ENCODE results near the gene LIN54.
"Not testable (repeated sequence)": the region's sequence is repeated elsewhere in the genome, so short reads cannot be mapped to it uniquely, and the experiment has no call there.

LIN54 gene

GRCh38 chr4:83012687-83013419 is 2.2 kb upstream of the LIN54 start:
- peak; percentile 90 to 95 (median 92) for DNase-seq (ENCODE audit: low read depth in 4 of 4, low spot score in 1 of 4)

GRCh38 chr4:83012200-83012686 is 1.6 kb upstream of the LIN54 start:
- peak in 1 of 4 experiments; percentile 25 for DNase-seq (ENCODE audit: low read depth in 4 of 4, low spot score in 1 of 4)

GRCh38 chr4:83011689-83012199 is 1.1 kb upstream of the LIN54 start:
- DNase-seq (ENCODE audit: low read depth in 4 of 4, low spot score in 1 of 4), result no peak

DNA sequence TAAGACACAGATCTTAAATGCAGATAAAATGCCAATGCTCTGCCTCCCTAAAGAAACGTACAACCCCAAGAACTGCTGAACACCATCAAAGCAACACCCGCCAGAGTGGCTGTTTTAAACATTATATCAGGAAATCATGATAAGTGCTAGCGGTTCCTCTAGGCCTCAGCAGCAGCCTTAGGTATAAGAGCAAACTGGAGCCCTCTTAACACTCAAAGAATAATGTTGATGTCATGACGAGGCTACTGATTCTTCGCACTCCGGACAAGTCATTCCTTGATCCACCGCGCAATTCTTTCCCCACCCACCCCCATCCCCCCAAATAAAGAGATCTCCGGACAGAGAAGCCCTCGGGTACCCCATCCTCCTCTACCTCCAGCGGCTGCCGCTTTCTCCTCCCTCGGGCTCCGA is 507 bp downstream of the LIN54 start:
- DNase-seq (ENCODE audit: low read depth in 4 of 4, low spot score in 1 of 4), result no peak

DNA sequence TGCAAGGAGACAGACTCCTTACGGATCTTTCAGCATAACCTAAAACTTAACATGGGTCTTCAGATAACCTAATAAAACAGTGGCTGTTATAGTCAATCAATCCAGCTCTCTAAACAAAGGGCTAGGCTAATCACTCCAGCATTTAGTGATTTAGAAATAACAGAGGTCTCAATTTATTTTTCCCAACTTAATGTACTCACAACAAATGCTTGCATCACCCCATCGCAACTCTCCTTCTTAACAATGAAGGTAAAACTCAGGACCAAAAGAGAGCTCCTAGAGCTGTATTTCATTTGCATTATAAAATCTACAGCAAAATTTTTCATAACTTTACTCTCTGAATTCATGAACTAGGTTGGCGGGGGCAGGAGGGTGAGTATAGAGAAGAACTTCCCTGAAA is 1.1 kb downstream of the LIN54 start:
- DNase-seq (ENCODE audit: low read depth in 4 of 4, low spot score in 1 of 4), result no peak

GRCh38 chr4:83003044-83003791 is 7.4 kb downstream of the LIN54 start:
- DNase-seq (ENCODE audit: low read depth in 4 of 4, low spot score in 1 of 4), result not testable (repeated sequence)

- DNase-seq (ENCODE audit: low read depth in 4 of 4, low spot score in 1 of 4), result no peak
Observed at GRCh38 chr4:83002329-83002728, 8.3 kb downstream of the LIN54 start.

DNA sequence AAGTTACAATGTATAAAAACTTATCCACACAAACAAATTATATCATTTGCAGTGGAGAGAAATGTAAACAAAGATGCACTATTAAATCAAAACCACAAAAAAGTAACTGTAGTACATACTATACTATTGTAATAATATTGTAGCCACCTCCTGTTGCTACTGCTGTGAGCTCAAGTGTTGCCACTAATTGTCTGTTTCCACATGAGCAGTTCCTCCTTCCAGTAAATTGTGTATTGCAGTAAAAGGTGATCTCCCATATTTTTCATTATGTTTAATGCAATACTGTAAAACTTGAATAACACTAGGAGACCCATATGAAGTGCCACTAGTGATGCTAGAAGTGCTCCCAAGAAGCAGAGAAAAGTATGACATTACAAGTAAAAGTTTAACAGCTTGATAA is 11.7 kb downstream of the LIN54 start:
- no peak for DNase-seq (ENCODE audit: low read depth in 4 of 4, low spot score in 1 of 4)

GRCh38 chr4:82994834-82995233 is 15.8 kb downstream of the LIN54 start:
- no peak for DNase-seq (ENCODE audit: low read depth in 4 of 4, low spot score in 1 of 4)

- DNase-seq (ENCODE audit: low read depth in 4 of 4, low spot score in 1 of 4), result no peak
Observed at GRCh38 chr4:82989575-82990429, 20.8 kb downstream of the LIN54 start.

DNA sequence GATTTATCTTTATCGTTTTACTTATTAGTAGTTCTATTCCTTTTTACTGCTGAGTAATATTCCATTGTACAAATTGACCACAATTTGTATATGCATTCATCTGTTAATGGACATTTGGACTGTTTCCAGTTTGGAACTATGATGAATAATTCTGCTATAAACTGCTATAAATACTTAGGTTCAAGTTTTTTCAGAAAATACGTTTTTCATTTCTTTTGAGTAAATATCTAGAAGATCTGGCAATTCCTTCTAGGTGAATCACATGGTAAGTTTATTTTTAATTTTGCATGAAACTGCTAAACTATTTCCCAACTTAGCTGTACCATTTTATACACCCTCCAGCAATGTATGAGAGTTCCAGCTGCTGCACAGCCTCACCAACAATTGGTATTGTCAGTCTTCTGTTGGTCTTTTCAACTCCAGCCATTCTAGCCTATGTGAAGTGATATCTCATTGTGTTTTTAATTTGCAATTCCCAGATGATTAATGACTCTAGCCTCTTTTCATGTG is 22.2 kb downstream of the LIN54 start:
- no peak for DNase-seq (ENCODE audit: low read depth in 4 of 4, low spot score in 1 of 4)

GRCh38 chr4:82987519-82987918 is 23.1 kb downstream of the LIN54 start:
- not testable (repeated sequence) for DNase-seq (ENCODE audit: low read depth in 4 of 4, low spot score in 1 of 4)

- DNase-seq (ENCODE audit: low read depth in 4 of 4, low spot score in 1 of 4), result no peak
Observed at GRCh38 chr4:82984459-82984858, 26.2 kb downstream of the LIN54 start.

GRCh38 chr4:82983444-82983843 is 27.2 kb downstream of the LIN54 start:
- DNase-seq (ENCODE audit: low read depth in 4 of 4, low spot score in 1 of 4), result no peak

- no peak for DNase-seq (ENCODE audit: low read depth in 4 of 4, low spot score in 1 of 4)
Observed at GRCh38 chr4:82981138-82981537, 29.5 kb downstream of the LIN54 start.

DNA sequence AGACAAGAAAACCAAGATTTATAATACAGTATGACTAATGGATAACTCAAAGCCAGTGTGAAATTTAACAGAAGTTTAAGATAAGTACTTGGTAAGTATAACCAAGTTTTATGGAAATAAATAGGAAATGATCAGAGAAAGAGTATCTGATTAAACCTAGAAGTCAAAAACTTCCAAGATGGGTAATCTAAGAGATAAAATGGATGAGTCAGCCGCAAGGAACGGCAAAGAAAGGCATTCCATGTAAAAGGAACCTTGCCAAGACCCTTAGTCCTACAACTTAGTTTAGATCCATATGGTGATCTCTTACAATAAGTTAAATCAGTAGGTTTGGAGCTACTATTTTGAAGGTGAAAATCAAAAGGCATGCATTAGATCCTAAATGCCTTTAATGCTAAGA is 34.8 kb downstream of the LIN54 start:
- DNase-seq (ENCODE audit: low read depth in 4 of 4, low spot score in 1 of 4), result no peak

- no peak for DNase-seq (ENCODE audit: low read depth in 4 of 4, low spot score in 1 of 4)
Observed at GRCh38 chr4:82969414-82969813, 41.2 kb downstream of the LIN54 start.

- no peak for DNase-seq (ENCODE audit: low read depth in 4 of 4, low spot score in 1 of 4)
Observed at GRCh38 chr4:82968972-82969371, 41.7 kb downstream of the LIN54 start.

- DNase-seq (ENCODE audit: low read depth in 4 of 4, low spot score in 1 of 4), result no peak
Observed at GRCh38 chr4:82965763-82966162, 44.9 kb downstream of the LIN54 start.

GRCh38 chr4:82957045-82957444 is 53.6 kb downstream of the LIN54 start:
- DNase-seq (ENCODE audit: low read depth in 4 of 4, low spot score in 1 of 4), result no peak

- DNase-seq (ENCODE audit: low read depth in 4 of 4, low spot score in 1 of 4), result no peak
Observed at GRCh38 chr4:82954212-82954611, 56.4 kb downstream of the LIN54 start.
